Neural progenitor cell (in vitro differentiated cells): Measurements from ENCODE around the gene COMP. TPM values are rescaled to one million over a fixed set of nuclear protein-coding genes. Genes with fewer than 3 reads are reported as not detected.

Source experiments
- DNase-seq: peaks from one replicate; pipeline ENCODE4 v3.0.0-alpha.2; 2016; ENCODE audit warnings: low spot score
- H2AFZ ChIP-seq: fragments of 200-600 bp; sonication (generic); replicated peaks from 2 replicates; pipeline ENCODE4 v1.6.1; 2016; ENCODE audit warnings: antibody characterized with exemption
- H3F3A ChIP-seq: fragments of 200-600 bp; sonication (generic); 2 replicates; pipeline ENCODE4 v1.6.1; 2016; ENCODE audit warnings: antibody characterized with exemption, low read depth
- H3K27ac ChIP-seq: fragments of 200-600 bp; sonication (generic); 2 replicates; pipeline ENCODE4 v1.5.1; 2016; ENCODE audit warnings: mild to moderate bottlenecking
- H3K27me3 ChIP-seq: fragments of 200-600 bp; sonication (generic); 2 replicates; pipeline ENCODE4 v1.6.1; 2016; ENCODE audit warnings: mild to moderate bottlenecking, moderate library complexity
- H3K36me3 ChIP-seq: fragments of 200-600 bp; sonication (generic); 2 replicates; pipeline ENCODE4 v1.5.1; 2016
- H3K4me1 ChIP-seq: fragments of 200-600 bp; sonication (generic); 2 replicates; pipeline ENCODE4 v1.6.1; 2016; ENCODE audit warnings: mixed run types
- H3K4me2 ChIP-seq: fragments of 200-600 bp; sonication (generic); 2 replicates; pipeline ENCODE4 v1.6.1; 2016
- H3K4me3 ChIP-seq: fragments of 200-600 bp; sonication (generic); 2 replicates; pipeline ENCODE4 v1.5.1; 2016
- H3K79me2 ChIP-seq: fragments of 200-600 bp; sonication (generic); 2 replicates; pipeline ENCODE4 v1.6.1; 2016; ENCODE audit warnings: low read depth
- H3K9ac ChIP-seq: fragments of 200-600 bp; sonication (generic); 2 replicates; pipeline ENCODE4 v1.6.1; 2016
- H3K9me3 ChIP-seq: fragments of 200-600 bp; sonication (generic); 2 replicates; pipeline ENCODE4 v1.5.1; 2016; ENCODE audit warnings: low read depth
- H4K20me1 ChIP-seq: fragments of 200-600 bp; sonication (generic); 2 replicates; pipeline ENCODE4 v1.6.1; 2016; ENCODE audit warnings: low read depth
- H3K27ac Mint-ChIP-seq: 3 replicates; pipeline ENCODE4 v1.8.0; 2021; ENCODE audit warnings: mixed read lengths
- H3K27me3 Mint-ChIP-seq: 2 replicates; pipeline ENCODE4 v1.8.0; 2022; ENCODE audit warnings: low read depth, mild to moderate bottlenecking, inconsistent platforms, moderate library complexity, mixed read lengths; ENCODE audit not compliant: insufficient read depth
- H3K36me3 Mint-ChIP-seq: 3 replicates; pipeline ENCODE4 v1.8.0; 2021; ENCODE audit warnings: mixed read lengths
- H3K4me1 Mint-ChIP-seq: 3 replicates; pipeline ENCODE4 v1.8.0; 2021; ENCODE audit warnings: mixed read lengths
- H3K4me3 Mint-ChIP-seq: 3 replicates; pipeline ENCODE4 v1.8.0; 2021; ENCODE audit warnings: mild to moderate bottlenecking, moderate library complexity, mixed read lengths
- H3K9me3 Mint-ChIP-seq: 3 replicates; pipeline ENCODE4 v1.8.0; 2020; ENCODE audit warnings: mixed read lengths
- CTCF ChIP-seq: fragments of 200-600 bp; sonication (generic); IDR thresholded peaks from 2 replicates; pipeline ENCODE4 v1.5.1; 2017; ENCODE audit warnings: antibody characterized with exemption, mild to moderate bottlenecking
- EZH2 ChIP-seq: fragments of 200-600 bp; sonication (generic); IDR thresholded peaks from 2 replicates; pipeline ENCODE4 v1.6.1; 2017; ENCODE audit warnings: antibody characterized with exemption, mild to moderate bottlenecking, moderate library complexity
- EZH2phosphoT487 ChIP-seq: fragments of 200-600 bp; sonication (generic); IDR thresholded peaks from 2 replicates; pipeline ENCODE4 v1.6.1; 2017; ENCODE audit warnings: antibody characterized with exemption
- total RNA-seq: library from RNA; depleted of rRNA; stranded (reverse); fragments of >200 nt; gene quantifications from 2 replicates; pipeline ENCODE4 v1.2.3, GENCODE V29; 2015; ENCODE audit warnings: low replicate concordance

The COMP gene
- total RNA-seq, 1 donor from 2014 or later: not detected

- Mint-ChIP-seq H3K36me3 (no peaks in the 10 kb centered on the region), H3K4me1 (no peaks in the 10 kb centered on the region), H3K27ac (no peak overlapping the region), H3K27me3 (peaks cover 3% of the 10 kb centered on the region), H3K9me3 (no peaks in the 10 kb centered on the region), H3K4me3 (no peak overlapping the region)
- H3K4me1 ChIP-seq: peaks cover 3% of the 10 kb centered on the region
- no peaks in the 10 kb centered on the region for H3K79me2 ChIP-seq
- no peak for TF ChIP-seq EZH2phosphoT487
- TF ChIP-seq CTCF: no peak
- no peak for TF ChIP-seq EZH2
- H3K27me3 ChIP-seq: peaks cover 51% of the 10 kb centered on the region
- peaks cover 5% of the 10 kb centered on the region for H3F3A ChIP-seq
- no peak overlapping the region for H2AFZ ChIP-seq
- no peak overlapping the region for H3K9ac ChIP-seq
- H3K27ac ChIP-seq: no peak overlapping the region
- no peaks in the 10 kb centered on the region for H3K9me3 ChIP-seq
- H3K36me3 ChIP-seq: no peaks in the 10 kb centered on the region
- peaks cover 33% of the 10 kb centered on the region for H4K20me1 ChIP-seq
- H3K4me2 ChIP-seq: no peak overlapping the region
- no peak for DNase-seq
- H3K4me3 ChIP-seq: no peak overlapping the region
These were observed 20.3 kb downstream of the COMP start for GRCh38 chr19:18770663-18771327.

- TF ChIP-seq EZH2 (no peak), EZH2phosphoT487 (no peak), CTCF (no peak)
- H3K4me2 ChIP-seq: no peak overlapping the region
- peaks cover 44% of the 10 kb centered on the region for H3K27me3 ChIP-seq
- H3K4me1 ChIP-seq: peaks cover 3% of the 10 kb centered on the region
- no peaks in the 10 kb centered on the region for H3K4me1 Mint-ChIP-seq
- DNase-seq: no peak
- H3K4me3 Mint-ChIP-seq: no peak overlapping the region
- no peak overlapping the region for H3K9ac ChIP-seq
- H3K4me3 ChIP-seq: no peak overlapping the region
- H3F3A ChIP-seq: peaks cover 5% of the 10 kb centered on the region
- no peaks in the 10 kb centered on the region for H3K36me3 ChIP-seq
- peaks cover 28% of the 10 kb centered on the region for H4K20me1 ChIP-seq
- H3K9me3 ChIP-seq: no peaks in the 10 kb centered on the region
- no peaks in the 10 kb centered on the region for H3K79me2 ChIP-seq
- H3K36me3 Mint-ChIP-seq: no peaks in the 10 kb centered on the region
- H3K9me3 Mint-ChIP-seq: no peaks in the 10 kb centered on the region
- peaks cover 8% of the 10 kb centered on the region for H3K27me3 Mint-ChIP-seq
- no peak overlapping the region for H3K27ac ChIP-seq
- H3K27ac Mint-ChIP-seq: no peak overlapping the region
- H2AFZ ChIP-seq: no peak overlapping the region
These were observed 21.0 kb downstream of the COMP start for GRCh38 chr19:18769989-18770528.

- H3K9me3 Mint-ChIP-seq: no peaks in the 10 kb centered on the region
- H2AFZ ChIP-seq: no peak overlapping the region
- H3K36me3 Mint-ChIP-seq: no peaks in the 10 kb centered on the region
- H3K27ac ChIP-seq: no peak overlapping the region
- H3K9ac ChIP-seq: no peak overlapping the region
- no peaks in the 10 kb centered on the region for H3K36me3 ChIP-seq
- H3K9me3 ChIP-seq: no peaks in the 10 kb centered on the region
- H3K27ac Mint-ChIP-seq: no peak overlapping the region
- TF ChIP-seq EZH2: no peak
- TF ChIP-seq CTCF: no peak
- TF ChIP-seq EZH2phosphoT487: no peak
- H3K27me3 ChIP-seq: peaks cover 36% of the 10 kb centered on the region
- no peaks in the 10 kb centered on the region for H3K79me2 ChIP-seq
- peaks cover 27% of the 10 kb centered on the region for H4K20me1 ChIP-seq
- no peak overlapping the region for H3K4me3 Mint-ChIP-seq
- no peak overlapping the region for H3K4me2 ChIP-seq
- no peak overlapping the region for H3K4me3 ChIP-seq
- H3K4me1 ChIP-seq: peaks cover 3% of the 10 kb centered on the region
- no peaks in the 10 kb centered on the region for H3K4me1 Mint-ChIP-seq
- no peak for DNase-seq
- peaks cover 5% of the 10 kb centered on the region for H3F3A ChIP-seq
- peaks cover 8% of the 10 kb centered on the region for H3K27me3 Mint-ChIP-seq
These were observed 21.9 kb downstream of the COMP start for GRCh38 chr19:18768997-18769891.
